ENCODE data around the gene ERC2.

Gene ERC2

GRCh38 chr3:56339244-56339643, 129.0 kb downstream of the ERC2 start:
- FAIRE-seq (no peak), DNase-seq (ENCODE audit: insufficient read length, low spot score) (no peak)
- TF ChIP-seq POU2F2 (IDR thresholded peaks at IDR 0.05; ENCODE audit: low read depth, low read length) (no peak), SPI1 (IDR thresholded peaks at IDR 0.05; ENCODE audit: low read depth, low read length) (no peak), POLR2AphosphoS5 (IDR thresholded peaks at IDR 0.05; ENCODE audit: low read depth, low read length) (no peak), TAF1 (IDR thresholded peaks at IDR 0.05; ENCODE audit: low read depth, low read length) (no peak), POLR2A (IDR thresholded peaks at IDR 0.05; ENCODE audit: low read depth, low read length) (no peak), PAX5 (IDR thresholded peaks at IDR 0.05; ENCODE audit: insufficient read depth, low read length, severe bottlenecking) (no peak)

DNA sequence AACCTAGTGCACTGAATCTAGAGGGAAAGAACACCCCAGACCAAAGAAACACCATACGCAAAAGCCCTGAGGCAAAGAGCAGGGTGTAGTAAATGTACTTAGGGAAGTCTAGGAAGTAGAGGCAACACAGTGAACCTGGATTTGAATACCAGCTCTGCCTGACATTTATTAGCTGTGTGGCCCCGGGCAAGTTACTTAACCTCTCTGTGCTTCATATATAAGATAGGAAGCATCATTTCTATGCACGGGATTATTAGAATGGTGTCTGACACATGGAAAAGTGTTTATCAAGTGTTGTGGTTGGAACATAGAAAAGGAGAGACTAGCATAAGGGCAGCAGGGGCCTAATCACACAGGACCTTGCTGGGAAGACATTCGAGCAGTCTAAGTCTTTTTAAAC, 132.2 kb downstream of the ERC2 start:
- no peak for FAIRE-seq
- no peak for DNase-seq (ENCODE audit: insufficient read length, low spot score)
- TF ChIP-seq POU2F2 (IDR thresholded peaks at IDR 0.05; ENCODE audit: low read depth, low read length) (no peak), POLR2A (IDR thresholded peaks at IDR 0.05; ENCODE audit: low read depth, low read length) (no peak), SPI1 (IDR thresholded peaks at IDR 0.05; ENCODE audit: low read depth, low read length) (no peak), TAF1 (IDR thresholded peaks at IDR 0.05; ENCODE audit: low read depth, low read length) (no peak), POLR2AphosphoS5 (IDR thresholded peaks at IDR 0.05; ENCODE audit: low read depth, low read length) (no peak), PAX5 (IDR thresholded peaks at IDR 0.05; ENCODE audit: insufficient read depth, low read length, severe bottlenecking) (no peak)

DNA sequence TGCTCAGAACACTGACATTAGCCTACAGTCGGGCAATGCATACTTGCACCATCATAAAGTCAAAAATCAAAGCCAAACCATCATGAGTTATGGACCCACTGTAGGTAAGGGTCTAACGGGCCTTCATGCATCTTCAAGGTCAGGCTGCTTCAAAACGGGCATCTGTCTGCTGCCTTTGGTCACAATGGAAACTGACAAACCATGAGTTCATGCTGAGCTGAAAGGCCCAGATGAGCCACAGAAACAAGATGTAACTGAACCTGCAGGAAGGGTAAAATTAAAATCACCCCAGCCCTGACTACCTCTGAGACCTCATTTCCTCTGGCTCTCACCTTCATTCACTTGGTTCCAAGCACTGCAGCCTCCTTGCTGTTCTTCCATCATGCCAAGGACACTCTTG, 143.8 kb downstream of the ERC2 start:
- no peak for FAIRE-seq
- no peak for DNase-seq (ENCODE audit: insufficient read length, low spot score)

DNA sequence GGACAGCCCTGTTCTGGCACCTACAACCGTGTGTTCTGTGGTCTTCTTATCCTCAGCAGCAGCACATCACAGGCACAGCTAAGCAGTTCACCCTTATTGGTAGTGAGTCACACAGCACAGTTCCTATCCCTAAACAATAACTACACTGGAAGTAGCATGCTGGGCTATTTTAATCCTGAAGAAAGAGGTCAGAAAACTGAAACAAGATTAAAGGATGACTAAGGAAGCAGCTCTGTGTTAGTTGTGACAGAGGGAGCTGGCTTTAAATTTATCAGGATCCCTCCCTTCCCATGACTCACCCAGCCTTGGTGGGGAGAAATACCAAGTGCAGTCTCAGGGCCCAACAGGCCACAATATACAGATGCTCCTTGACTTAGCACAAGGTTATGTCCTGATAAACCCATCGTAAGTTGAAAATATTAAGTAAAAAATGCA, 144.3 kb downstream of the ERC2 start:
- DNase-seq (ENCODE audit: insufficient read length, low spot score) (no peak), FAIRE-seq (no peak)
- TF ChIP-seq POLR2AphosphoS5 (IDR thresholded peaks at IDR 0.05; ENCODE audit: low read depth, low read length) (no peak), SPI1 (IDR thresholded peaks at IDR 0.05; ENCODE audit: low read depth, low read length) (no peak), POU2F2 (IDR thresholded peaks at IDR 0.05; ENCODE audit: low read depth, low read length) (no peak), POLR2A (IDR thresholded peaks at IDR 0.05; ENCODE audit: low read depth, low read length) (no peak), TAF1 (IDR thresholded peaks at IDR 0.05; ENCODE audit: low read depth, low read length) (no peak), PAX5 (IDR thresholded peaks at IDR 0.05; ENCODE audit: insufficient read depth, low read length, severe bottlenecking) (no peak)

More for the DNA sequence above, 143.8 kb downstream of the ERC2 start:
- no peak for TF ChIP-seq PAX5 (IDR thresholded peaks at IDR 0.05; ENCODE audit: insufficient read depth, low read length, severe bottlenecking)
- no peak for TF ChIP-seq POU2F2 (IDR thresholded peaks at IDR 0.05; ENCODE audit: low read depth, low read length)
- no peak for TF ChIP-seq POLR2A (IDR thresholded peaks at IDR 0.05; ENCODE audit: low read depth, low read length)
- no peak for TF ChIP-seq POLR2AphosphoS5 (IDR thresholded peaks at IDR 0.05; ENCODE audit: low read depth, low read length)
- TF ChIP-seq SPI1 (IDR thresholded peaks at IDR 0.05; ENCODE audit: low read depth, low read length) = no peak
- TF ChIP-seq TAF1 (IDR thresholded peaks at IDR 0.05; ENCODE audit: low read depth, low read length) = no peak

DNA sequence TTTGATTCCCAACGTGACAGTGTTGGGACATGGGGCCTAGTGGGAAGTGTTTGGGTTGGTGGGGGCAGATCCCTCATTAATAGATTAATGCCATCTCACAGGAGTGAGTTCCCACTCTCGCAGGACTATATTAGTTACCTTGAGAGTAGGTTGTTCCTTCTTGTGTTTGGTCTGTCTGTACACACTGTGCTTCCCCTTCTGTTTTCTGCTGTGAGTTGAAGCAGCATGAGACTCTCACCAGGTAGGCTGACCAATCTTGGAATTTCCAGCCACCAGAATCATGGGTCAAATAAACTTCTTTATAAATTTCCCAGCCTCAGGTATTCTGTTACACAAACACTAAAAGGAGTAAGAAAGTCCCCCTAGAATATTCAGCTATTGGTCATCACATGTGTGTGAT, 145.4 kb downstream of the ERC2 start:
- DNase-seq (ENCODE audit: insufficient read length, low spot score) = no peak
- no peak for FAIRE-seq
- TF ChIP-seq POU2F2 (IDR thresholded peaks at IDR 0.05; ENCODE audit: low read depth, low read length) = no peak
- TF ChIP-seq POLR2A (IDR thresholded peaks at IDR 0.05; ENCODE audit: low read depth, low read length) = no peak
- TF ChIP-seq TAF1 (IDR thresholded peaks at IDR 0.05; ENCODE audit: low read depth, low read length) = no peak
- no peak for TF ChIP-seq POLR2AphosphoS5 (IDR thresholded peaks at IDR 0.05; ENCODE audit: low read depth, low read length)
- no peak for TF ChIP-seq PAX5 (IDR thresholded peaks at IDR 0.05; ENCODE audit: insufficient read depth, low read length, severe bottlenecking)

DNA sequence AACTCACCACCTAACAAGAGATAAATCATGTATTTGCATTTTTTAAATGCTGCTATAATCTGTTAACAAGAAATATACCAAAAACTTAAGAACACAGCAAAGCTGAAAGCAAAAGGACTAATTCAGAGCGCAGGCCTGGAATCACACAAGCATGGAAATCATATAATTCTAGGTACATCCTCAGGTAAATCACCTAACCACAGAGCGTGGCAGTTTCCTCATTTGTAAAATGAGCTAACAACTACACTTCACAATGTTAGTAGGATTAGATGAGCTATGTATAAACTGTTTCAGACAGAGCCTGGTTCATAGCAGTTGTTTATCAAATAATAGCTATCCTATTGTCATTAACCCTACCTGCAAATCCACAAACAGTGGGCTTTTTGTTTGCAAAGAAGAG, 146.4 kb downstream of the ERC2 start:
- TF ChIP-seq PAX5 (IDR thresholded peaks at IDR 0.05; ENCODE audit: insufficient read depth, low read length, severe bottlenecking) (no peak), TAF1 (IDR thresholded peaks at IDR 0.05; ENCODE audit: low read depth, low read length) (no peak), POLR2AphosphoS5 (IDR thresholded peaks at IDR 0.05; ENCODE audit: low read depth, low read length) (no peak), SPI1 (IDR thresholded peaks at IDR 0.05; ENCODE audit: low read depth, low read length) (no peak), POU2F2 (IDR thresholded peaks at IDR 0.05; ENCODE audit: low read depth, low read length) (no peak)
- FAIRE-seq (no peak), DNase-seq (ENCODE audit: insufficient read length, low spot score) (no peak)

GRCh38 chr3:56321383-56321782, 146.9 kb downstream of the ERC2 start:
- no peak for TF ChIP-seq SPI1 (IDR thresholded peaks at IDR 0.05; ENCODE audit: low read depth, low read length)
- TF ChIP-seq POLR2AphosphoS5 (IDR thresholded peaks at IDR 0.05; ENCODE audit: low read depth, low read length) = no peak
- TF ChIP-seq POLR2A (IDR thresholded peaks at IDR 0.05; ENCODE audit: low read depth, low read length) = no peak
- TF ChIP-seq POU2F2 (IDR thresholded peaks at IDR 0.05; ENCODE audit: low read depth, low read length) = no peak
- no peak for TF ChIP-seq TAF1 (IDR thresholded peaks at IDR 0.05; ENCODE audit: low read depth, low read length)
- no peak for TF ChIP-seq PAX5 (IDR thresholded peaks at IDR 0.05; ENCODE audit: insufficient read depth, low read length, severe bottlenecking)
- DNase-seq (ENCODE audit: insufficient read length, low spot score) (no peak), FAIRE-seq (no peak)

GRCh38 chr3:56320883-56321282, 147.4 kb downstream of the ERC2 start:
- no peak for DNase-seq (ENCODE audit: insufficient read length, low spot score)
- TF ChIP-seq PAX5 (IDR thresholded peaks at IDR 0.05; ENCODE audit: insufficient read depth, low read length, severe bottlenecking) = no peak
- TF ChIP-seq POLR2AphosphoS5 (IDR thresholded peaks at IDR 0.05; ENCODE audit: low read depth, low read length) = no peak
- TF ChIP-seq TAF1 (IDR thresholded peaks at IDR 0.05; ENCODE audit: low read depth, low read length) = no peak
- FAIRE-seq = no peak

DNA sequence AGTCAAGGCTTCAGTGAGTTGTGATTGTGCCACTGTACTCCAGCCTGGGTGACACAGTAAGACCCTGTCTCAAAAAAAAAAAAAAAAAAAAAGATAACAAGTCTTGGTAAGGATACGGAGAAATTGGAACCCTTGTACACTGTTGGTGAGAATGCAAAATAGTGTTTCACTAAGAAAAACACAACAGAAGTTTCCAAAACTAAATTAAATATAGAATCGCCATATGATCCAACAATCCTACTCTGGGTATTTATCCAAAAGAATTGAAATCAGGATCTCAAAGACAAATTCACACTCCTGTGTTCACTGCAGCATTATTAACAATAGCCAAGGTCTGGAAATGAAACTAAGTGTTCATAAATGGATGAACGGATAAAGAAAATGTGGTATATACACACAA, 149.4 kb downstream of the ERC2 start:
- TF ChIP-seq POU2F2 (IDR thresholded peaks at IDR 0.05; ENCODE audit: low read depth, low read length) (no peak), POLR2AphosphoS5 (IDR thresholded peaks at IDR 0.05; ENCODE audit: low read depth, low read length) (no peak), SPI1 (IDR thresholded peaks at IDR 0.05; ENCODE audit: low read depth, low read length) (no peak), PAX5 (IDR thresholded peaks at IDR 0.05; ENCODE audit: insufficient read depth, low read length, severe bottlenecking) (no peak), POLR2A (IDR thresholded peaks at IDR 0.05; ENCODE audit: low read depth, low read length) (no peak), TAF1 (IDR thresholded peaks at IDR 0.05; ENCODE audit: low read depth, low read length) (no peak)
- no peak for DNase-seq (ENCODE audit: insufficient read length, low spot score)
- no peak for FAIRE-seq

DNA sequence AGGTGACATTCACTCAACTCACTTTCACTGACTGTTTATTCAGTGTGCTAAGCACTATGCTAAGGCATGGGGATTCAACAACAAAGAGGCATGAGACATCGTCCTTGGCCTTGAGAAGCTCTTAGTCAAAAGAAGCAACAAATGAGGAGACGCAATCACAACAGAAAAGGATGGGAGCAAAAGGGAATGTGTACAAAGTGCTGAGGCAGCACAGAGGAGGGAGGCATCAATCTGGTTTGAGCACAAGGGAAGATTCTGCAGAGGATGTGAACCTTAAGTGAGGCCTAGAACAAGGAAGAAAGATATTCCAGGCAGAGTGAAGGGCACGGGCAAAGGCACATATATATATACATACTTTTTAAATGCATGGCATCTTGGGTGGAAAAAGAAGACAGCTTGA, 151.3 kb downstream of the ERC2 start:
- TF ChIP-seq SPI1 (IDR thresholded peaks at IDR 0.05; ENCODE audit: low read depth, low read length) = no peak
- TF ChIP-seq POLR2AphosphoS5 (IDR thresholded peaks at IDR 0.05; ENCODE audit: low read depth, low read length) = no peak
- TF ChIP-seq POU2F2 (IDR thresholded peaks at IDR 0.05; ENCODE audit: low read depth, low read length) = no peak
- no peak for TF ChIP-seq TAF1 (IDR thresholded peaks at IDR 0.05; ENCODE audit: low read depth, low read length)
- TF ChIP-seq POLR2A (IDR thresholded peaks at IDR 0.05; ENCODE audit: low read depth, low read length) = no peak
- no peak for TF ChIP-seq PAX5 (IDR thresholded peaks at IDR 0.05; ENCODE audit: insufficient read depth, low read length, severe bottlenecking)

More for the DNA sequence above, 151.3 kb downstream of the ERC2 start:
- FAIRE-seq (no peak), DNase-seq (ENCODE audit: insufficient read length, low spot score) (no peak)
